GM19397 (cell line): ENCODE measurements around the gene SMLR1.

ENCODE experiments used
- ATAC-seq: cut with Tn5 transposase; IDR thresholded peaks from one replicate; pipeline ENCODE4 v1.9.1; 2021; ENCODE audit warnings: mild to moderate bottlenecking, moderate library complexity; ENCODE audit not compliant: unreplicated experiment

The SMLR1 gene

DNA sequence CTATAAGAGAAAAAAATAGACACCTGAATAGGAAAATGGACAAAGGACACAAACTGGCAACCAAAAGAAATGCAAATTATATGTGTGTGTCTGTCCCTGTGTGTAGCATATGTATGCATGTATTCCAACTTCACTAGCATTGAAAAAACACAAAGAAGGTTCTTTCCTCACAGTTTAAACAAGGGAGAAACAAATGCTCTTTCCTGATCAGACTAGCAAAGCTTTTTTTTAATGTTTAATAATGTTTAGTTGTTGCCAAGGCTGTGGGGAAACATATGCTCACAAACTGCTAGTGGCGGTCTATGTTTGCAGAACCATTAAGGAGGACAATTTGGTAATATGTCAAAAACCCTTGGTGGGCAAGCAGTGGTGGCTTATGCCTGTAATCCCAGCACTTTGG is 22.4 kb downstream of the SMLR1 start:
- no peak for ATAC-seq

DNA sequence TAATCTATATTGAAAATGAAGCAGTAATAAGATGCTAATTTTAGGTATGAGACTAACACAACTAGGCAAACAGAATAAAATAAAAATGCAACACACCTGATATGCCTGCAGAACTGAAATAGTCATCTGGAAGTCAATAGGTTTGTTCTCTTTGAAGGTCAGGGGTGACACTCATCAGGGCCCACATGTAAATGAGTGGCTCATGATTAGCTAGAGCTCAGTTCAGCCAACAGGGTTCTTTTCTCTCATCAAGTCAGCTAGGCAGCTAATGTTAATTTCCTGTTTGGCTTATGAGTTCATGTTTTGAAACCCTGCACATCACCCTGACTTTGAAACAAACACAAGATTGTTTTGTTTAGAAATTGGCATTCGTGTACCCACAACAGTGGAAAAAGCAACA is 23.8 kb downstream of the SMLR1 start:
- ATAC-seq, result no peak

DNA sequence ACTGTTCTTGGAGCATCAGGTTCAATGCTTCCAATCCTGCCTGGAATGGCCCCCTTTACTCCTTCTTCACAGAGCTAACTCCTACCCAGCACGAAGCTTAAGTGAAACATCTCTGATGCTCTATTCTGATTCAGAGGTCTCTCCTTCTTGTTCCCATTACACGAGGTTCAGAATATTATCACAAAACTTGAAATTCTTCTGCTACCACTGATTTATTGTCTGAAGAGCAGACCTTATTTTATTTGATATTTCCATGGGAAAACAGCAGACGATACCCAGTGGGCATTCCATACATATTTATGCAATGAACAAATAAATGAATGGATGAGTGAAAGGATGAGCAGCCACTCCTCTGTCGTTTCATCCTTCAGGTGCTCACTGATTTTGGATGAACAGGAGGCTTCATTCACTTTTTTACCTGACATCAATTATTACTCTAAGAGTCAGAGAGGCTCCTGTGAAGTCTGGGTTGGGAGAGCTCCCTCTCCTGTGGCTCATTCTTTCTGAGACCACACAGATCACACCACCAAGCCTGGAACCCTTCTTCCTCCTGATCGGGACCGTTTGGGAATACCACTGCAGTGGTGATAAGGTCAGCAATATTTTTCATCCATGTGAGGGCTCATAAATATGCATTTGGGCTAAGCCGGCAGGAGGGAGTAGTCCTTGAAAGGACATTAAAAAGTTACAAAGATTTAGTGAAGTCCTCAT is 25.8 kb downstream of the SMLR1 start:
- no peak for ATAC-seq

DNA sequence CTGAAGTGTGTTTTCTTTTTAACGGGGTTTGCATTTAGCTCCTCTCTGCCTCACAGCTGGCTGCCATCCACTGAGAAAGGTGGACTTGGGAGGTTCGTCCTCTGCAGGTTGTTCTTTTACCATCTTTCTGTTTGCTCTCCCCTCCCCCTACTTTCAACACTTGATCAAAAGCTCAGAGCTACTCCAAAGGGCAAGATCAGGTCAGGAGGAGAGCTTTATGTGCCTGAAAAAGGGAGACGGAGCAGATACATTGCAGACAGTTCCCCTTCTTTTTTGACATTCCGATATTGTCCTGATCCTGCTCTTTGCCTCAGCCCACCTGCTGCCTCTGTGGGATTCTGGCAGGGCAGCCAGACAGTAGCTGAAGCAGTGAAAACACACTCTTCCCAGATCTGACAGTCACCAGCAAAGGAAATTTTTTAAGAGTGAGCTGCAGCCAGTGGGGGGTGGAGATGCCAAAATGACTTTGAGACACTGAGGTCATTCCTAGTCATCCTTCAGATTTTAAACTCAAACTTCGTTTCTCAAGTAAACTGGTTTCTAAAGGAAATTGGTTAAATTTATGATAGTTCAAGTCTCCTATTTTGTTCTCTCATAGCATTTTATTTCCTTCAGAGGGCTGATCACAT is 26.5 kb downstream of the SMLR1 start:
- ATAC-seq, result no peak

DNA sequence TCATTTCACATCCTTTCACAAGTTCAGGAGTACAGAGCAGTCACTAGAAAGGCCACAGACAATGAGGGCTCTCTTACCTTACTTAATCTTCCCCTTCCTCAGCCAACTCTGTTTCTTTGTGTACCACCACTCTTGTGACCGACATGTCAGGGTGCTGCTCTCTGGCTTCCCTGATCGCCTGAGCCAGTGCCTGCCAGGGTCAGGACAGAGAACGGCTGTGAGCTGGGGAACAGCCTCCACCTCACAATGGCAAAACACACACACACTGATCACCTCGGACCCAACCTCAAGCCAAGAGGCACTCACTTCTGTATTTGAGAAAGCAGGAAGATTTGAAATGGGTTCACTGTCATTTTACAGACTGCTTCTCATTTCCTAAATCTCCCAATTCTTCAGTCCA is 30.8 kb downstream of the SMLR1 start:
- ATAC-seq, result no peak

DNA sequence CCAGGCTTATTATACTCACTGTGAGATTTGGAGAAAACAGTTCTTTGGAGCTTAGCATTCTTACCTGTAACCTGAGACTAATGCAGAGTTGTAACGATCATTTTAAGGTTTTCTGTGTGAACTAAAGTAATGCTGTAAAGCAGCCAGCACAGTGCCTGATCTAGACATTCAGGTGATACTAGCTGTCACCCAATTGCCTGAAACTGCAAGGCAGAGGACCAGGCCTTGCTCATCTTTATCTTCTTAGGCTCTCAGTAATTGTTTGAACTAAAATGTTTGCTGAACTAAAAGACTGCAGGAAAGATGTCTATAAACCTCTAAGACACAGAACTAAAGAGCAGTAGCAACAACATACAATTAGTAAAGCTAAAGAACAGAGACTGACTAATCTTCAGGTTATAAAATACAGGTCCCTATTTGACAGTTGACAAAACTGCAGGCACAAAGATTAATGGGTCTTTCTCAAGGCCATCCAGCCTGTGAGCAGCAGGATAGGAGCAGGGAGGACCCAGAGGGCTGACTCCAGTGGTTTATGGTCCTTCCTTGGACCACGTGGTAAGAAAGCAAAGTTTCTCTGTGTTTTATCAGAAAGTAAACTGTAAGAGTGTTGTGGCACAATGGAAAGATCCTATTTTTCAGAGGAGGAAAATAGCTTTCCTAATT is 31.4 kb downstream of the SMLR1 start:
- ATAC-seq, result no peak

DNA sequence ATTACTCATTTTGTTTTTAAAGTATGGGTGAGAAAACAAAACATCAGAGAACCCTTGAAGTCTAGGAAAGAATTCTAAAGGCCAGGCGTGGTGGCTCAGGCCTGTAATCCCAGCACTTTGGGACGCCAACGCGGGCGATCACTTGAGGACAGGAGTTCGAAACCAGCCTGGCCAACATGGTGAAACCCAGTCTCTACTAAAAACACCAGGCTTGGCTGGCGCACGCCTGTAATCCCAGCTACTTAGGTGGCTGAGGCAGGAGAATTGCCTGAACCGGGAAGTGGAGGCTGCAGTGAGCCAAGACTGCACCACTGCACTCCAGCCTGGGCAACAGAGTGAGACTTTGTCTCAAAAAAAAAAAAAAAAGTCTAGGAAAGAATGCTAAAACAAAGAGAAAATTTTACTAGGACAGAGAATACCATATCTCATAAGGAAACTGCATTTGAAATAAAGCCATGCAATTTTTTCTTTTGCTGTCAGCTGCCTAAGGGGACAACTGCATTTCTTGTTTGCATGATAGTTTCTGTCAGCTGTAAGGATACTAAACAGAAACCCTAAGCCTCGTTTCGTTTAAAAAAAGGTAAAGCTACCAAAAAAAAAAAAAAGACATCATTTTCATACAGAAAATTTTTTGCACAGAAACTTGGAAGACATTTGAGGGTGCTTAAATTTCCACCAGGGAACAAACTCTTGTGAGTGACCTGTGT is 32.1 kb downstream of the SMLR1 start:
- no peak for ATAC-seq

DNA sequence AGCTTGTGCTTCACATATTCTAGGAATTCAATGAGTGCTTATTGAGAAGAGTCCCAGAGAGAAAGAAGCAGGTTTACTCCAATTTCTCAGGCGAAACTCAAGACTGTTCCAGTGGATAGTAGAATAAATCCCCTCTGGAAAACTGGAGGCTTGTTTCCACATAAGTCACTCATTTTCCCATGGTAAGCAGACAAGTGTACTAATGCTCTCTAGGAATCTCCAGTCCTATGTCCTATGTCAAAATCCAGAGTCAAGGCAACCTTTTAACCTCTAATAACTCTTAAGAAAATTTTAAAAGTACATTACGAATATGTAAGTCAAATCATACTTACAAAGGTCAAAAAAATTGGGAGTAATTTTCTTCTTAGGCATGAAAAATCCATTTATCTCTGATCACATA is 35.2 kb downstream of the SMLR1 start:
- no peak for ATAC-seq

DNA sequence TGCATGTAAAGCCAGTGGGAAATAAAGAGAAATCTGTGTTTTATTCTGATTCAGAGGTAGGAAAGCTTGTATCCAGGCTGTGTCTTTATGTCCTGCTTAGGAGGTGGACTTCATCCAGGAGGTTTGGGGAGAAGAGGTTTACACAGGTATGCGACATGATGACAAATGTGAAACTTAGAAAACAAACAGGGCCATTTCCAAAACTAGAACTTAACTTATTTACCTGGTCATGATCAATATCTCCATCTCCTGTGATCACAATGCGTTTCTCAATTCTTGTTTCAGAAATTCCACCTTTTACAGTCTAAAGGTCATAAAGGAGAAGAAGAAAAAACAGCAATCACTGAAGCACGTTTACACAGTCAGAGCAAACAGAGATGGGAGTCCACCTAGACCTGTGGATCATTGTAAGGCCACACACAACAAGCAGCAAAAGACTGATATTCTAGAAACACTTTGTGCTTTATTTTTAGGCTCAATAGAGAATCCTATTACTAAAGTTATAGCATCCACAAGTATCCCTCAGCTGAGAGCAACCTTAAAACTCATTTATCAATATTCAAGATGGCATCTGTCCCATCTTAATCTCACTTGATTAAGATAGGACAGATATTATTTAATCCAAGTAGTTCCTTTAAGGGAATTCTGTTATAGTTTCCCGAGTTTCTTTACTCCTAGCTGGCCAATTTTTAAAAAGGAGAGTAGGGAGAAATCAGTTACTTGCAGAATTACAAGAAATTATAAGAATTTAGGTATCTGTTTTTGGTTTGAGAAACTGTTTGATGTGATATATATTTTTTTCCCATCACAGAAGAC is 36.4 kb downstream of the SMLR1 start:
- ATAC-seq, result no peak

DNA sequence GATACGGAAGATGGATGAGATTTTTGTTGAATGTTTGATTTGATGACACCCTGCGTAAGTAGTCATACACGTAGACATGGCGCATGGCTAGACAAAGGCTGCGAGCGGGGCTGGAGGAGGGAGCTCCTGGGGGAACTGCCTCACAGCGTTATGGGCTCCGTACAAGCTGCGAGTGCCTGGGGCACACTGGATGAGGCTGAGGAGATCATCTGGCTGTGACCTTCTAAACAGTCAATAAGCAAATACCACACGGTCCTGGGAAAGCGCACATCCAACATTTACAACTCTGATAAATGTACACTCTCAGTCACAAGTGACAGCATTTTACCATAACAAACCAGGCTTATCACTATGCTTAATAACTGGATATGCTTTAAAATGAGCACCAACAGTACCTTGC is 37.1 kb downstream of the SMLR1 start:
- ATAC-seq, result no peak

DNA sequence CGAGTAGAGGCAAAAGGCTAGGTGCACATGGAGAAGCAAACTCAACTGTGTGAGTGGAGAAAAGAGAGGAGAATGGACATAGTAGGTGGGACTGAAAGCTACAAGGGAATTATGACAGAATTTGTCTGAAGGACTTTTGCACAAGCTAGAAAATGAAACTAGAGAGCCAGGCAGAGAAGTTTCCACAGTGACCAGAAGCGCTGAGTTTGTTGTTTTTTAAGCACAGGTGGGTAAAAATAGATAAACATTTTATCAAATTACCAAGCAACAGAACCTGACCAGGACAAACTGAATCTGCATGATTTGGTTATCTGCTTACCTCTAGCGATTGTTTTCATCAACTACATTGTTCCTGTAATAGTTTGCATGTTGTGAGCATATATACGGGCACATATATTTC is 38.6 kb downstream of the SMLR1 start:
- no peak for ATAC-seq

DNA sequence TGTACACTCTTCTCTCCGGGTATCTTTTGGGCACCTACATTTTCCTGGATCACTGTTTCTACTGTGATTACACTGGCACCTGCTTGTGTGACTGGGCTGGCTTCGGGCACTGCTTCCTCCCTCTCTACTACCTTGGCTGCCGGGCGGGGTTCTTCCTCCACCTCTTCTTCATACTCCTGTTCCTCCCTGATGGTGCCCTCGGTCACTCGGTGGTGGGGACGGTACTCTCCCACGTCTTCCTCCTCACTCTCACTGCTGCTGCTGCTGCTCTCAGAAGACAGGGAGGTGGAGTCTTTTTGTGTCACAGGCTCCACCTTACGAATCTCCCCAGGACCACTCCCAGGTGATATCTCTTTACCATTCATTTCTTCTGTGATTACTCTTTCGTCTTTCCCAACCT is 42.5 kb downstream of the SMLR1 start:
- no peak for ATAC-seq

DNA sequence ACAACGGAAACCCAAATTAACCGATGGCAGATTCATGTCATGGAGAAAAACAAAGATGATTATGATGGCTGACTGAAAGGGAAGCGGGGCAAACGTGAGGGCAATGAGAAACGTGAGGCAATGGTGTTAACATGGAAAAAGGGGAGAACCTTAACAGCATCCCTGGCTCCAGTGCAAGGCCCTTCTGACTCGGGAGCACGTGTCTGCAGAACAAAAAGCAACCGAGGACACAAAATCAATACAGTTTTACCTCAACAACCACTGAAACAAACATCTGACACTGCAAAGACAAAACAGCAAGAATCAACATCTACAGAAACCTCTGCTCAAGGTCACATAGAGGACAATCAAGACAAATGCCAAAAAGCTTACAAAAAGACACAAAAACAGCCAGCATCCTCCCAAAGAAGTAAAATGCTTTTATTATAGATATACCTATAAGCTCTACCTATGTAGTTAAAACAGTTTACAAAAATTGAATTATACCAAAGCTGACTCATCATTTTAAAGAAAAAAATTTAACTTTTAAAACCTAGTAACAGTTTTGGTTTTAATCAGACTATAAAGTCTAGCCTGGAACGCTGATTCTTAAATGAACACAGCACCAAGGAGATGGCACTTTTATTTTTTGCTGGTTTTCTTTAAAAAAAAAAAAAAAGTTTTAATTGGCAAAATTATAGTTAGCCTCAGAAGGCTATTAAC is 43.1 kb downstream of the SMLR1 start:
- ATAC-seq, result no peak

DNA sequence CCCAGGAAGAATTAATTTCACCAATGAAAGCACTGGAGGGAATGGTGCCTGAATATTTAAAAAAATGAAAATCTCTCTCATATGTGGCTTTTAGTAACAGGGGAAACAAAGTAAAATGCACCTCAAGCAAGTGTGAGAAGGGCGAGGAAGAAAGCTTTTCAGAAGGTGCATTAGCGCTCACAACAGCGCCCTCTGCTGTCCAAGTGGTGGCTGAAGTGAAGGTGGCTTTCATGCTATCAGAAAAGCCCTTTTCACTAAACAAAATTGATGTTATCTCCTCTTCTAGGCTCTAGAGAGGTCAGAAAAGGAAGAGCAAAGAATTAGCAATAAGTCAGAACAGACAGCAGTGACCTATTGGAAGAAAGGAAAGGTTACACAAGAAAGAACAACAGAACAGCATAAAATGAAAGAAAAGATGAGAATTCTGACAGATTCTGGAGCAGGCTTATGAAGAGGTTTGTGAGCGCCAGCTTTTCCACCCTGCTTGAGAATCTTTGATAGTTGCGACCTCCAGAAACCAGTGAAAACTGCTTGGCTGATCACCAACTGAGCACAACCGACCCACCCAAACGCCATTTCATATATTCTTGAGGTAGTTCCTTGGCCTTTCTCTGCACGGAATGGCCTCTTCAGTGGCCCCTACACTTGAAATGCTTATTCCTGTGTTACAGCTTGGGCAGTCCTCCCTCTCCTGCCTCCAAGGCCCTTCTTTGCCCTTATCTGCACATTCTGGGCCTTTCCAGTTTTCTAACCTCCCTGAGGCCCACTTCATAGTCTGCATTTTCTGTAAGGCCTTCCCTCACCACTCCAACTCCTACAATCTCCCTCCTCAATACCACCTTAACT is 45.3 kb downstream of the SMLR1 start:
- ATAC-seq, result no peak

DNA sequence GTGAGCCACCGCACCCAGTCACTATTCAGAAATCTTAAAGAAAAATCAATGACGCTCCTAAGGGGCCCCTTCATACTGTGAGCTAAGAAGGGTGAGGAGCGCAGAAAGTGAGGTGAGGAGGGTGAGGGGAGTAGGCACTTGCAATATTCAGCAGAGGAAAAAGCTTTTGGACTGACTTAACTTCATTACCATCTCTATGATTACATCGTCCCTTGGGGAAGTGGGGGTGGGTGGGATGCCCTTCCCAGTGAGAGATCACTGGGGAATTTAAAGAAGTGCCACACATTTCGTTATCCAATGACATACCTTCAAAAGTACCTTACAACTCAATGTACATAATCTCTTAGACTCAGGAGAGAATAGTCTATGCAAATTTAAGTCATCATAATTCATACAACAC is 46.5 kb downstream of the SMLR1 start:
- ATAC-seq, result no peak

DNA sequence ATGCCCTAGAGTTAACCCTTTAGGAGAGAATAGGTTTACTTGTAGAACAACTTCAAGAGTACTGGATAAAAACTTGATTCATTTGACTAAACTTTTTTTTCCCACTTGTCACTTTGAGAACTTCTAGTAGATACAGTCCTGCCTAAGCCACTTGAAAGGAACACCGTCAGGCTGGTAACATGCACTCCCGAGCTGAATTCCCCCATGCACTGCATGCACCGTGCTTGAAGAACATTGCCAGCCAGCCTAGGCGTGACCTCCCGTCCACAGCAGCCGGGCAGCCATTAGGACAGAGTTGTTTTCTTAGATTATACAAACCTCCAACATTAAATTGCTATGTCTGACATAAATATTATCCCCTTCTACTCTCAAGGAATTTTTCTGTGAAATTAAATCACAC is 52.6 kb downstream of the SMLR1 start:
- no peak for ATAC-seq

DNA sequence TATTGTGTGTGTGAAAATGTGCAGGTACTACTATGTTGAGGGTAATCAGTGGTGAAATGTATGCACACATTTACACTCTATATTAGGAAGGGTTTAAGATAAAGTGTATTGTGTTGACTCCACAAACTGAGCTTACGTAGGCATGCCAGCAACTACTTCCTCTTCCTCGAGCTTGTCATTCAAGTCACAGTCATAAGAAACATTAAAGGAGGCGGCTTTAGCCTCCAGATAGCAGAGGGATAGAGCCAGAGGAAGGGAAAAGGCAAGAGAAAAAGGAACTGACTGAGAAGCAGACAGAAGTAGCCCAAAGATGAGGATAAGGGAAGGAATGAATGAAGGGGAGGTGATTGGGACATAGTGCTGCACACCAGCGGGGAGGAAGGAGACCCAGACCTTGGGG is 55.2 kb downstream of the SMLR1 start:
- ATAC-seq, result no peak

DNA sequence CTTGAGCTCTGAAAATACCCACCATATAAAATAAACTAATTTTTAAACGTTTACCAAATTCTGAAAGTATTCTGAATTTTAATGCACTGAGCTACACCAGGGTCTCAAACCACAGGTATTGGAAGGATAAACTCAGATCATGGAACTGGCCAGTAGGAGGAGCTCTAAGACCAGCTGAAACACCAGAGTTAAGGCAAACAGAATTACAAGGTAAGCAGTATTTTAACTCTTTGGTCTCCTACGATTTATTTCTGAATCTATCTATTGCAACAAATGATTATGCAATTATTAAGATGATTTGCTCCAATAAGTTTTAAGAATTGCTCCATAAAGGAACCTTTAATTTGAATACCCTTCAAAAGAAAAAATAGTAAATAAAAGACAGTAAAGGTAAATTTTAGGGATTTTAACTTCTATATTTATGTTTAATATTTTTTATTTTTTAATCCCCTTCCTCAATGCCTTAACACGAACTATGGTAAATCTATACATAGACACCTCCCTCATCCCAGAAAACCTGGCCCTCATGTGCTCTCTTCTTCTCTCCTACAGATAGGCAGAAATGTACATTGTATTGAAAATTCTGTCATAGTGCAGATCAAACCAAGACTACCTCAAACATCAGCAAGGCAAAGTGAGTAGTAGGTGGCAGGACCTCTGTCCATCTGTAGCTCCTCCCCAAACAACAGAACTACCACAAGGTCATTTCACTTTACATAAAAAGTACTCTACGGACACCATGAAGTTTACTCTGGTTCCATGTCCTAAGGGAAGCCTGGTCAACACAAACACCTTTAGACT is 58.4 kb downstream of the SMLR1 start:
- peak; percentile 84 for ATAC-seq
